Heart left ventricle (tissue), 16 donors: ENCODE results near the gene EVL. TPM values are rescaled to one million over a fixed set of nuclear protein-coding genes. Genes with fewer than 3 reads are reported as not detected.
A peak's percentile ranks its signal among the peaks of the same experiment; 100 is the strongest.

Experiments
- ATAC-seq, 4 donors: fragments of 200-7000 bp; cut with Tn5 transposase; one replicate each; pipeline ENCODE4 v1.9.1; 2020 to 2022; ENCODE audit warnings: moderate library complexity in 4 of 4, mild to moderate bottlenecking in 3 of 4, moderate number of reproducible peaks in 1 of 4
- DNase-seq, 5 donors: peaks; one replicate each; pipeline ENCODE4 v3.0.0-alpha.2; 2020
- H3K27ac ChIP-seq, 12 donors: fragments of 200-600 bp; sonication (generic) in 4 of 12; one replicate each; pipeline versions ENCODE4 v1.5.0 to v1.8.0; 2016 to 2022; ENCODE audit warnings: mild to moderate bottlenecking in 2 of 12
- H3K27me3 ChIP-seq, 9 donors: fragments of 200-600 bp; sonication (generic) in 2 of 9; one replicate each; pipeline versions ENCODE4 v1.5.1 to v1.8.0; 2016 to 2022; ENCODE audit warnings: mild to moderate bottlenecking in 3 of 9
- H3K36me3 ChIP-seq, 9 donors: fragments of 200-600 bp; sonication (generic) in 2 of 9; one replicate each; pipeline versions ENCODE4 v1.5.0 to v1.8.0; 2018 to 2022; ENCODE audit warnings: mild to moderate bottlenecking in 2 of 9
- H3K4me1 ChIP-seq, 12 donors: fragments of 200-600 bp; sonication (generic) in 4 of 12; one replicate each; pipeline versions ENCODE4 v1.5.0 to v1.8.0; 2016 to 2022; ENCODE audit warnings: mild to moderate bottlenecking in 3 of 12
- H3K4me3 ChIP-seq, 12 donors: fragments of 200-600 bp; sonication (generic) in 4 of 12; one replicate each; pipeline versions ENCODE4 v1.5.0 to v1.8.0; 2017 to 2022; ENCODE audit warnings: mild to moderate bottlenecking in 9 of 12, moderate library complexity in 4 of 12
- H3K9me3 ChIP-seq, 12 donors: fragments of 200-600 bp; sonication (generic) in 4 of 12; one replicate each; pipeline versions ENCODE4 v1.5.0 to v1.8.0; 2016 to 2022; ENCODE audit warnings: mild to moderate bottlenecking in 1 of 12
- CTCF ChIP-seq, 12 donors: fragments of 200-600 bp; sonication (generic) in 4 of 12; IDR thresholded peaks; one replicate each; pipeline versions ENCODE4 v1.5.0 to v1.8.0; 2018 to 2022; ENCODE audit warnings: antibody characterized with exemption in 12 of 12, mild to moderate bottlenecking in 5 of 12
- POLR2A ChIP-seq, 2 donors: fragments of 450-650 bp; IDR thresholded peaks; one replicate each; pipeline ENCODE4 v1.6.1; 2017; ENCODE audit warnings: antibody characterized with exemption in 2 of 2, mild to moderate bottlenecking in 2 of 2, moderate library complexity in 2 of 2
- WGBS, 4 donors: extraction: QIAGEN DNeasy Blood & Tissue Kit in 2 of 4; methylation state at CpG; one replicate each; pipeline versions ENCODE4 v1.1.5 to v1.1.7; 2013 to 2018; 5-methylcytosine and 5-hydroxymethylcytosine counted together
- intact Hi-C, 10 donors: fragments of 100-400 bp; cut with DNase I; formaldehyde crosslinking; loops; one replicate each; pipeline versions ENCODE4 v1.11.1 to v1.14.2; 2022
- polyA plus RNA-seq, 2 donors: library from polyadenylated mRNA; stranded (reverse); fragments of 200-250 nt; gene quantifications; one replicate each; pipeline ENCODE4 v1.2.3, GENCODE V29; 2013
- total RNA-seq, 9 donors: library from RNA; depleted of rRNA in 2 of 9; stranded (reverse); fragments of >200 nt in 2 of 9; fragmentation: NEBNext Ultra II Directional in 3 of 9; extraction: Animal tissue kit (Norgen Biotek cat#: 25700) in 3 of 9; gene quantifications; one replicate each; pipeline versions ENCODE4 v1.1.0 to v1.2.4, GENCODE V29; 2016 to 2023
- donor health status: ischemic (EF 13 %, LVEDD 7.1; RV severe dilation, severe dysfunction).
- donor health status: healthy with polysubstance abuse.
- donor health status: DM: no; HTN: yes; CAD: no.
- donor health status: DM: no; HTN: no; CAD: no.
- donor health status: ischemic (EF 25% LVEDD 6.9; RV normal size, moderate dysfunction).
- donor health status: ischemic (EF 25% LVEDD 5.7; RV mildly dilated, moderate dysfunction).
- donor health status: healthy.
- donor health status: DM: yes; HTN: yes; CAD: no.
- donor health status: ischemic (EF 35%, LVEDD 5.7; RV mildly dilated, moderate dysfunction).
- donor health status: nonischemic (EF 11% LVEDD 7.7; RV severe dilation, severe dysfunction).
- donor health status: DM: yes; HTN: yes; CAD: no.
- donor health status: PGD.
- donor health status: ischemic (EF 29% LVEDD 5.4; RV normal size, mild dysfunction).
- donor health status: nonischemic (EF 23%, LVEDD 6.1; RV moderate dilation, normal function).

EVL gene
- total and polyA plus RNA-seq, 11 donors = 23.8 to 116 (median 39.9) TPM

GRCh38 chr14:100108042-100108825, 43.0 kb downstream of the EVL start:
- DNase-seq = peak; percentile 83 to 91 (median 85)
- Histone ChIP-seq H3K9me3 (no peaks in the 10 kb centered on the region), H3K4me3 (no peak overlapping the region), H3K27me3 (no peaks in the 10 kb centered on the region), H3K36me3 (peaks cover 0 to 18% (median 0%) of the 10 kb centered on the region in 9 donors), H3K4me1 (peaks cover 0 to 64% (median 47%) of the 10 kb centered on the region in 12 donors), H3K27ac (peak overlapping the region in 9 of 12 donors; percentile 2 to 67 (median 37))
- no peak for TF ChIP-seq POLR2A (IDR thresholded peaks at IDR 0.05)
- TF ChIP-seq CTCF (IDR thresholded peaks at IDR 0.05) = peak; percentile 82 to 97 (median 90)
- WGBS, 4 donors = 28 to 31% (median 29%) methylated on average over 13 of the region's 13 CpGs
- intact Hi-C loops = loop anchor here (1.0 to 10.0 kb wide), 10 partner anchors 36 to 127 kb away; no protein-coding TSS in a partner anchor
- ATAC-seq = peak; percentile 60 to 88 (median 80)

GRCh38 chr14:100108840-100109593, 43.8 kb downstream of the EVL start:
- H3K27me3 ChIP-seq = no peaks in the 10 kb centered on the region
- H3K4me1 ChIP-seq = peaks cover 0 to 56% (median 39%) of the 10 kb centered on the region in 12 donors
- no peak for TF ChIP-seq CTCF (IDR thresholded peaks at IDR 0.05)
- TF ChIP-seq POLR2A (IDR thresholded peaks at IDR 0.05) = no peak
- intact Hi-C loops = loop anchor here (1.0 to 10.0 kb wide), 10 partner anchors 37 to 128 kb away; no protein-coding TSS in a partner anchor
- peaks cover 0 to 18% (median 0%) of the 10 kb centered on the region in 9 donors for H3K36me3 ChIP-seq
- WGBS, 4 donors = 74 to 81% (median 76%) methylated on average over 10 of the region's 10 CpGs
- peak in 3 of 4 donors; percentile 5 to 45 (median 8) for ATAC-seq
- no peaks in the 10 kb centered on the region for H3K9me3 ChIP-seq
- H3K27ac ChIP-seq = peak overlapping the region in 9 of 12 donors; percentile 2 to 67 (median 37)
- peak in 1 of 5 donors; percentile 45 for DNase-seq
- no peak overlapping the region for H3K4me3 ChIP-seq

- Histone ChIP-seq H3K9me3 (no peaks in the 10 kb centered on the region), H3K4me1 (peaks cover 0 to 51% (median 36%) of the 10 kb centered on the region in 12 donors), H3K4me3 (no peak overlapping the region), H3K36me3 (peaks cover 0 to 18% (median 0%) of the 10 kb centered on the region in 9 donors), H3K27ac (no peak overlapping the region), H3K27me3 (no peaks in the 10 kb centered on the region)
- intact Hi-C loops = loop anchor here in 9 of 10 donors (2.0 to 10.0 kb wide), 9 partner anchors 37 to 129 kb away; no protein-coding TSS in a partner anchor
- DNase-seq = no peak
- no peak for TF ChIP-seq POLR2A (IDR thresholded peaks at IDR 0.05)
- no peak for TF ChIP-seq CTCF (IDR thresholded peaks at IDR 0.05)
- WGBS, 4 donors = 96 to 98% (median 97%) methylated on average over 9 of the region's 9 CpGs
- no peak for ATAC-seq
Measured at GRCh38 chr14:100109594-100109955, 44.4 kb downstream of the EVL start.

GRCh38 chr14:100110816-100111215, 45.6 kb downstream of the EVL start:
- WGBS, 4 donors = 79 to 89% (median 85%) methylated on average over 6 of the region's 6 CpGs
- DNase-seq (no peak), ATAC-seq (no peak)
- H3K27ac ChIP-seq = no peak overlapping the region
- peaks cover 0 to 18% (median 0%) of the 10 kb centered on the region in 9 donors for H3K36me3 ChIP-seq
- intact Hi-C loops = loop anchor here in 1 of 10 donors (5.0 kb wide), 1 partner anchor 76 kb away; no protein-coding TSS in a partner anchor
- H3K4me3 ChIP-seq = no peak overlapping the region
- TF ChIP-seq CTCF (IDR thresholded peaks at IDR 0.05) = no peak
- TF ChIP-seq POLR2A (IDR thresholded peaks at IDR 0.05) = no peak
- H3K27me3 ChIP-seq = no peaks in the 10 kb centered on the region
- H3K4me1 ChIP-seq = peaks cover 0 to 38% (median 24%) of the 10 kb centered on the region in 12 donors
- no peaks in the 10 kb centered on the region for H3K9me3 ChIP-seq
